Measurements from ENCODE around the gene ANGEL1.

The ANGEL1 gene

DNA sequence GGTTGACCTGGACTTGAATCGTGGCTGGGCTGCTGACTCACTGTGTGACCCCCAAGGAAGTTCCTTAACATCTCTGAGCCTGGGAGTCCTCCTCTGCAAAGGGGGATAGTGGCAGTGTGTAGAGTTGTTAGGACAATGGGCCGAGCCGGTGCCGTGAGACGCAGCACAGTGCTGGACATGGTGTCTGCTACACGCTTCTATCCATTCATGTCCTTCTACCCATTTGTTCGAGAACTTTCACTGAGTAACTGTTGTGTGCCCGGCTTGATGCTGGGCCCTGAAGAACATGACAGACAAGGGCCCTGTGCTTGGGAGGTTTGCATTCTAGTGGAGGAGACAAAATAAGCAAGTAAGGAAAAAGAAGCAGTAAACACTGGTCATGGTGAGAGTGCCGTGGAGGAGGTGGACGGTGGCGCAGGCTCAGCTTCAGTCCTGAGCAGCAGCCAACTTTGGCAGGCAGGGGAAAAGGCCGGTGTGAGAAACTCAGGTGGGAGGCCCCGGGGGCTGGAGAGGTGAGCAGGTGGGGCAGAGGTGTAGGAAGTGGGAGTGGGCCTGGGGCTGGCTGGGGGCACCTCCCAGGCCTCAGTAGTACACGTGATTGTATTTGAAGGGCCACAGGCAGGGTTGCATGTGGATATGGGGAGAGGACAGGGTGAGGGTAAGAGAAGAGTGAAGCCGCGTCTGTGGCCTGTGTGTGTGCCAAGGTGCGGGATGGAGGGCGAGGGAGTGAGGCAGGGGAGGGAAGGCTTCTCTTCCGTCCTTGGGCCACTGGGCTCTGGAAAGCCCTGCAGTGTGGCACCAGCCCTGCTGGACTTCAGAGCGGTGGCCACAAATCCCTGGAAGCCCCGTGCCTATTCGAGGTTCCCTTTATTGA lies 37.6 kb downstream of the ANGEL1 start:
- DNase-seq (ENCODE audit: insufficient read length, low spot score): no peak
- TF ChIP-seq, protein P1, sequence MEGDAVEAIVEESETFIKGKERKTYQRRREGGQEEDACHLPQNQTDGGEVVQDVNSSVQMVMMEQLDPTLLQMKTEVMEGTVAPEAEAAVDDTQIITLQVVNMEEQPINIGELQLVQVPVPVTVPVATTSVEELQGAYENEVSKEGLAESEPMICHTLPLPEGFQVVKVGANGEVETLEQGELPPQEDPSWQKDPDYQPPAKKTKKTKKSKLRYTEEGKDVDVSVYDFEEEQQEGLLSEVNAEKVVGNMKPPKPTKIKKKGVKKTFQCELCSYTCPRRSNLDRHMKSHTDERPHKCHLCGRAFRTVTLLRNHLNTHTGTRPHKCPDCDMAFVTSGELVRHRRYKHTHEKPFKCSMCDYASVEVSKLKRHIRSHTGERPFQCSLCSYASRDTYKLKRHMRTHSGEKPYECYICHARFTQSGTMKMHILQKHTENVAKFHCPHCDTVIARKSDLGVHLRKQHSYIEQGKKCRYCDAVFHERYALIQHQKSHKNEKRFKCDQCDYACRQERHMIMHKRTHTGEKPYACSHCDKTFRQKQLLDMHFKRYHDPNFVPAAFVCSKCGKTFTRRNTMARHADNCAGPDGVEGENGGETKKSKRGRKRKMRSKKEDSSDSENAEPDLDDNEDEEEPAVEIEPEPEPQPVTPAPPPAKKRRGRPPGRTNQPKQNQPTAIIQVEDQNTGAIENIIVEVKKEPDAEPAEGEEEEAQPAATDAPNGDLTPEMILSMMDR (IDR thresholded peaks at IDR 0.05; ENCODE audit: insufficient read depth, missing control alignments): no peak
- FAIRE-seq: no peak

DNA sequence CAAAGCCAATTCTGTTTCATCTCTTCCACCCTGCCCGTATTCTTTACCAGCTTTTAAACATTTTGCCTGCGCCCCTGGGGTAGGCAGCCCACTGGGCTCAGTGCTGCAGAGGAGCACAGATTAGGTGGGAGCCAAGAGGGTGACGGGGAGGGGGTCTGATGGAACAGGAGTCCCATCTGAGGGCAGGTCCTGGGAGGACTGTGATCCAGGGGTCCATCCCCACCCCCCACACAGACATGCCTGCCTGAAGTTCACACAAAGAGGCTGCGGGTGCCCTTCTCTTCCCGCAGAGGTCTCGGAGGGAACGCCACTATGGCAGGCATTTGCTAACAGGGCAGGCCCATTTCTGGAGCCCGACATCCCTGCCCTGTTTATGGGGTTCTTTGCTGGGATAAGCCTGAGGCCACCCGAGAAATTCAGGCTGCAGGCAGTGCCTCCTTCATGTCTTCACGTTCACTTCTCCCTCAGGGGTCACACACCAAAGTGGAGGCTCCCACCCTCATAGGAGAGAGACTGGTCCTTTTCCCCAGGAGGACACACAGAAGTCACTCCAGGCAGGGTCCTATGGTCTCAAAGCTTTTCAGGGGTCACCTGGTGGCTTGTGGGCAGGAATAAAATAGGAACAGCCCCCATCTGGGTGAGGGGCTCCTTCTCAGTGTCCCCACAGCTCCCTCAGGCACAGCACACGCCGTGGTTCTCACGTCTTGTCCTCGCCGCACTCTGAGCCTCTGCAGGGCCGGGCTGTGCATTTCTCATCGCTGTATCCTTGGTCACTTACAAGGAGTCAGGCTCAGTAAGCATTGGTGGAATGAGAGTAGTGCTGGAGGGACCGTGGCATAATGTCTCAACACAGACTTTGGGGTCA lies 38.5 kb downstream of the ANGEL1 start:
- FAIRE-seq (no peak), DNase-seq (ENCODE audit: insufficient read length, low spot score) (no peak)
- TF ChIP-seq, protein P1 (IDR thresholded peaks at IDR 0.05; ENCODE audit: insufficient read depth, missing control alignments): no peak

DNA sequence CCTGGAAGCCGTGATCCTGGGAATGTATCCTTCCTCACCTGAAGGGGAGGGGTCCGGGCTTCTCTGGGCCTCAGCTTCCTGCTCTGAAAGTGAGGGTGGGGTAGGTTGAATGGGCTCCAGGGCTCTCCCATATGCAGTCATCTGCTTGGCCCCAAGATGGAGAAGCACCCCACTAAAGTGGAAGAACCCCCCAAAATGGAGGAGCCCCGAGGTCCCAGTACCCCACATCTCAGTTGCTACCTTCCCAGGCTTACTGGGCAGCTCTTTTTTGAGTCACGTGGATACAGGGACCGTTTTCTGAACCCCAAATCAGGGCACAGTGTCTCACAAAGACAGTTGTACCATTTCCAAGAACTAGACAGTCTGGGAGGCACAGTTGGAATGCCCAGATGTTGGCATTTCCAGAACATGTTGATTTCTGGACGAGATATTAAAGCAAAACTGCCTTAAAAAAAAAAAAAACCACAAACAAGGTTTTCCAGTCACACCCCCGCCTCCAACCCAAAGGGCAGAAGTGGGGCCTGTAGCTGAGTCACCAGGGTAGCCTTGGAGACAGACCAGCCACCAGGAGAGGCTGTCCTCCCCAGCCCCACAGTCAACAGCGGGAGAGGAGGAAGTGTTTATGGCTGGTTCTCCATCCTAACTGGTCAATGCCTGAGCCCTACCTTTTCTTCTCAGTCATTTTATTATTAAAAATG lies 39.3 kb downstream of the ANGEL1 start:
- DNase-seq (ENCODE audit: insufficient read length, low spot score) (no peak), FAIRE-seq (no peak)
- TF ChIP-seq, protein P1 (IDR thresholded peaks at IDR 0.05; ENCODE audit: insufficient read depth, missing control alignments): no peak

DNA sequence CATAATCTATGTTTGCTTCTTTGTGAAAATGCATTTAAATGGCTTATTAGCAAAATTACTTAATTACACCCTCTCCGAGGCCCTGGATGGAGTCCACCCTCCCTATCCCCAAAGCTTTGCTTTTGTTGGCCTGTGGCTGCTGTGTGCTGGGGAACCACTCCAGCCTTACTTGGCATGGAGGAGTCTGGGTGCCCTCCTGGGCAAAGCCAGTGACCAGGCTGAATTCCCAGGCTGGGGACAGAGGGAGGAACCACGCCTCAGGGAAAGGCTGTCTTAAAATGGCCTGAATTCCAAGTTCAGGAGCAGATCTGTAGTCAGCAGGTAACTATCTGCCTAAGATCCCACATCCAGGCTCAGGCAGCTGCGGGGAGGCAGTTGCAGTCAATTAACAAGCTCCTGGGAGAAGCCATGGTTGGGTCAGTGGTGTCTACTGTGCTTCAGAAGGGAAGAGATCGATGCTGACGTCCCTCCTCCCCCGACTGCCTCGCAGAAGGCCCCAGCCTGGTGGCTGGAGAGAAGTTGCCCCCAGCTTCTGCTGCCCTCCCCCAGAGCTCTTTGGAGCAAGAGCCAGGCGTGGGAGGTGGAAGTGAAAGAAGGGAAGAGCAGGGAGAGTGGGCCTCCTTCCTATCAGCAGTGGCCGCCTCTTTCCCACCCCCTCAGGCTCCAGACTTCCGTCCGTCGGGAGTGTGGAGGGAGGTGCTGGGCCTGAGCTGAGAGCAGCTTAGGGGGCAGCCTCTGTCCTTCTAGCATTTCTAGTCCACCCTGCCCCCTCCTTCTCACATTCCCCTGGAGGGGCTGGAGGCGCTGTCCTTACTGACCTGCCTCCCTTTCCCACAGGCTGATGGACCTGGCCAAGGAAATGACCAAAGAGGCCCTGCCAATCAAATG lies 40.1 kb downstream of the ANGEL1 start:
- no peak for FAIRE-seq
- TF ChIP-seq, protein P1 (IDR thresholded peaks at IDR 0.05; ENCODE audit: insufficient read depth, missing control alignments): no peak
- no peak for DNase-seq (ENCODE audit: insufficient read length, low spot score)

DNA sequence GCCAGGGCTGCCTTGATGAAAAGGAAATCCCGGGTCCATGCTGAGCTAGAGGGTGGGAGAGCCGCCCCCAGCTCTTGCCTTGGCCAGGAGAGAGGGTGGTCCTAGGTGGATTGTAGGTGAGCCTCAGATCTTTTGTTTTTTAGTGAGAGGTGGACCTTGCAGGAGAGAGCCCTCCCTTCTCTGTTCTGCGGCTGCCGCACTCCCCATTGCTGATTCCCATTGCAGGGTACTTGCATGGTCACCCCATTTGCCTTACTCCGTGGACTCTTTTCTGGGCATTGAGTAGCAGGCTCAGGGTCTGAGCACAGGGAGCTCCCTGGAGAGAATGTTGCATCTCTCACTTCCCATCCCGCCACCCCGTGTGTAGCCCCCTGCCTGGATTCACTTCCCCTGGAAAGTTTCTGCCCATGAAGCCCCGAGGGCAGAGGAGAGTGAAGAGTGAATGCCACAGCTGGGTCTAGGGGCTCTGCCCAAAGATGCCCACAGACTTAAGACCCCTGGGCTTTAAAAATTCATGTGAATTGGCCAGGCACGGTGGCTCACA lies 41.2 kb downstream of the ANGEL1 start:
- TF ChIP-seq, protein P1 (IDR thresholded peaks at IDR 0.05; ENCODE audit: insufficient read depth, missing control alignments): no peak
- FAIRE-seq: no peak
- DNase-seq (ENCODE audit: insufficient read length, low spot score): no peak
